AG04450 (cell line): Measurements from ENCODE around the gene NCSTN. TPM values are rescaled to one million over a fixed set of nuclear protein-coding genes. Genes with fewer than 3 reads are reported as not detected.

ENCODE experiments used
- CTCF ChIA-PET: fragments of 300-600, 350-600 bp; formaldehyde crosslinking; extraction: SDS; loops from one replicate; lab custom pipeline; 2022; ENCODE audit warnings: antibody characterized with exemption, inconsistent platforms; lab: Charles Lee
- POLR2A ChIA-PET: fragments of 350-600 bp; formaldehyde crosslinking; extraction: SDS; loops from one replicate; lab custom pipeline; 2021; ENCODE audit warnings: antibody characterized with exemption, inconsistent platforms; lab: Yijun Ruan, JAX
- DNase-seq: peaks from one replicate; pipeline ENCODE4 v3.0.0-alpha.2; 2011; ENCODE audit warnings: low read depth, low spot score
- H3K27ac ChIP-seq: one replicate; pipeline ENCODE4 v1.5.1; 2012; ENCODE audit warnings: low read depth, low read length, control low read depth
- H3K27me3 ChIP-seq: one replicate; pipeline ENCODE4 v1.6.0; 2012; ENCODE audit warnings: low read length; ENCODE audit not compliant: control insufficient read depth, insufficient read depth
- H3K4me3 ChIP-seq: 2 replicates; pipeline ENCODE4 v1.5.1; 2011; ENCODE audit warnings: mild to moderate bottlenecking, low read depth, low read length, control low read depth
- H3K9me3 ChIP-seq: 2 replicates; pipeline ENCODE4 v1.5.1; 2012; ENCODE audit warnings: low read length; ENCODE audit not compliant: control insufficient read depth, insufficient read depth
- polyA plus RNA-seq: library from polyadenylated mRNA; depleted of rRNA; stranded (reverse); fragments of >200 nt; gene quantifications from 2 replicates; pipeline ENCODE4 v1.2.3, GENCODE V29; 2011
- TF ChIP-seq, protein P1 (sequence below): IDR thresholded peaks from 2 replicates; pipeline ENCODE4 v1.5.1; 2011; ENCODE audit warnings: low read depth, low read length, control low read depth, inconsistent platforms

NCSTN gene
- polyA plus RNA-seq, 1 experiment: 189 TPM

- no peaks in the 10 kb centered on the region for H3K9me3 ChIP-seq
- H3K4me3 ChIP-seq: no peak within 1 kb of the TSS
- ChIA-PET CTCF (interaction anchor here (1.3 to 3.0 kb wide), 2 partner anchors 10 to 76 kb away, joined by 3 to 21 read pairs; no protein-coding TSS in a partner anchor), POLR2A (no interaction called here)
- no peak for DNase-seq
- H3K27ac ChIP-seq: no peak within 1 kb of the TSS
- TF ChIP-seq, protein P1, sequence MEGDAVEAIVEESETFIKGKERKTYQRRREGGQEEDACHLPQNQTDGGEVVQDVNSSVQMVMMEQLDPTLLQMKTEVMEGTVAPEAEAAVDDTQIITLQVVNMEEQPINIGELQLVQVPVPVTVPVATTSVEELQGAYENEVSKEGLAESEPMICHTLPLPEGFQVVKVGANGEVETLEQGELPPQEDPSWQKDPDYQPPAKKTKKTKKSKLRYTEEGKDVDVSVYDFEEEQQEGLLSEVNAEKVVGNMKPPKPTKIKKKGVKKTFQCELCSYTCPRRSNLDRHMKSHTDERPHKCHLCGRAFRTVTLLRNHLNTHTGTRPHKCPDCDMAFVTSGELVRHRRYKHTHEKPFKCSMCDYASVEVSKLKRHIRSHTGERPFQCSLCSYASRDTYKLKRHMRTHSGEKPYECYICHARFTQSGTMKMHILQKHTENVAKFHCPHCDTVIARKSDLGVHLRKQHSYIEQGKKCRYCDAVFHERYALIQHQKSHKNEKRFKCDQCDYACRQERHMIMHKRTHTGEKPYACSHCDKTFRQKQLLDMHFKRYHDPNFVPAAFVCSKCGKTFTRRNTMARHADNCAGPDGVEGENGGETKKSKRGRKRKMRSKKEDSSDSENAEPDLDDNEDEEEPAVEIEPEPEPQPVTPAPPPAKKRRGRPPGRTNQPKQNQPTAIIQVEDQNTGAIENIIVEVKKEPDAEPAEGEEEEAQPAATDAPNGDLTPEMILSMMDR: no peak
- H3K27me3 ChIP-seq: peaks cover 11% of the 10 kb centered on the region
Measured at GRCh38 chr1:160366731-160367515, 23.7 kb downstream of the NCSTN start, which contains the start of gene NHLH1. TSS of gene NHLH1 (plus strand) at chr1:160367071. CDS start at chr1:160370732, 3,661 bp downstream.

DNA sequence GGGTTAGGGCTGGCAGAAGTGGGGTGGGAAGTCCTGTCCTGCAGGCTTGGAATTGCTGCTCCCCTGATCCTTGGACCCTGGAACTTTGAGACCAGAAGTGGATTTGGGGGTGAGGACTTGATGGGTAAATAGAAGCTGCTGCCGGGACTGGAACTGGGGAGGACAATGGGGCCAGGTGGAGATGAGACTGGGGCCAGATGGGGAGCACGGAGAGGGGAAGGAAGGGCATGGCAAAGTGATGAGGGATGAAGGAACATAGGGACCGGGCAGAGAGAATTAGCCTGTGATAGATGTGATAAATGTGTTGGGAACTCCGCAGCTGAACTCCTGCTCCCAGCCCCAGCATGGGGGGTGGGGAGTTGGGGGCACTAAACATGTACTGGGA is 24.3 kb downstream of the NCSTN start:
- POLR2A ChIA-PET: interaction anchor here (1.0 kb wide), 1 partner anchor 13 kb away, joined by 3 read pairs; no protein-coding TSS in a partner anchor
- no peaks in the 10 kb centered on the region for H3K9me3 ChIP-seq
- no peak for DNase-seq
- CTCF ChIA-PET: interaction anchor here (1.3 to 2.1 kb wide), 2 partner anchors 9 to 76 kb away, joined by 3 to 9 read pairs; no protein-coding TSS in a partner anchor
- no peak overlapping the region for H3K27ac ChIP-seq
- H3K4me3 ChIP-seq: no peak overlapping the region
- peaks cover 11% of the 10 kb centered on the region for H3K27me3 ChIP-seq
- TF ChIP-seq, protein P1: no peak

DNA sequence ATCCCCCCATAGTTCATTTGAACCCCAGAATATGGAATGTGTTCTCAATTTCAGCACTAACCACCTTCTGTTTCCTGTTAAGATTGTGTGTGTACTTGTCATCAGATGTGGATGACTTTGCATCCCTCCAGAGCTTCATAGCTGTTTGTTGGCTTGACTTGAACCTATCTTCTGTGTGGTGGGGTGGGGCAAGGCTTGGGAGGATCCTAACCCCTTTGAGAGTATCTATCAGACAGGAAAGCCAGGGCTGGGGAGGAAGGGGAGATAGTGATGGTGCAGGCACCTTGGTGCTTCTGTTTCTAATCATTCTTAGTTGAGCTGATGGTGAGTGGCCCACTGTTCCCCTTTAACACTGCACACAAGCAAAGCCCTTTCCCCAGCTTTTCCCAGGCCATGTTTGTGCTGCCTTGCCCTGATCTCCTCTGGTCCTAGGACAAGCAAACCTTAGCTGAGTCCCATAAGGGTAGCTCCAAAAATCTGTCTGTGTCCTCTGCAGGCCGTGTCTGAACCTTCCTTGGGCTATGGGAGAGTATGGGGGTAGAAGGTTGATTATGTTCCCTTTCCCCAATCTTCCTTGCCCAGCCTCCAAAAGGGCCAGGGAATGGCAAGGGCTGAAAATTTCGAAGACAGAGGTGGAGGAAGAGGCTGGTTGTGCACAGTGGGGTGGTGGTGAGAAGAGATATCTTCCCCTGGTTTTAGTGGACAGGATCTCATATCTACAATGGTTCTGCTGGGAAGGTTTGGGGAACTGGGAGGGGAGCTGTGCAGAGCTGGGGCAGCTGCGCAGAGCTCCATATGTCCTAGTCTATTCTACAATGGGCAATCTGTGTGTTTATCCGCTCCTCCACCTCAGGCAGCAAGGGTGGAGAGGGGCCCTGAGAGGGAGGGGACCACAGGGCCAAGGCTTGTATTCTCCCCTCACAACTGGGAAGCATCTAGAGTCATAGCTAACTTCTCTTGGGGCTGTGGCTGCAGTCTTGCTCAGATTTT is 25.0 kb downstream of the NCSTN start:
- POLR2A ChIA-PET: interaction anchor here (1.0 kb wide), 1 partner anchor 13 kb away, joined by 3 read pairs; no protein-coding TSS in a partner anchor
- Histone ChIP-seq H3K27ac (no peak overlapping the region), H3K4me3 (no peak overlapping the region), H3K9me3 (no peaks in the 10 kb centered on the region), H3K27me3 (peaks cover 11% of the 10 kb centered on the region)
- no peak for DNase-seq
- TF ChIP-seq, protein P1: no peak
- CTCF ChIA-PET: interaction anchor here (0.9 to 2.1 kb wide), 3 partner anchors 9 to 283 kb away, joined by 3 to 9 read pairs (median 3); no protein-coding TSS in a partner anchor

GRCh38 chr1:160369087-160369486 is 25.9 kb downstream of the NCSTN start:
- H3K9me3 ChIP-seq: no peaks in the 10 kb centered on the region
- CTCF ChIA-PET: interaction anchor here (0.9 to 2.1 kb wide), 3 partner anchors 8 to 284 kb away, joined by 3 to 9 read pairs (median 3); no protein-coding TSS in a partner anchor
- H3K4me3 ChIP-seq: no peak overlapping the region
- TF ChIP-seq, protein P1: no peak
- POLR2A ChIA-PET: no interaction called here
- H3K27me3 ChIP-seq: peaks cover 11% of the 10 kb centered on the region
- no peak for DNase-seq
- no peak overlapping the region for H3K27ac ChIP-seq
